ENCODE results near the gene MNT.
A peak's percentile ranks its signal among the peaks of the same experiment; 100 is the strongest.

The MNT gene

GRCh38 chr17:2343421-2343820 lies 57.4 kb downstream of the MNT start:
- H4K8ac ChIP-seq (ENCODE audit: low read depth, low read length): no peak overlapping the region
- no peak for DNase-seq
- no peaks in the 10 kb centered on the region for H3K79me2 ChIP-seq (ENCODE audit: control insufficient read depth, insufficient read depth, low read length)

GRCh38 chr17:2338315-2338657 lies 62.6 kb downstream of the MNT start:
- no peak overlapping the region for H2AK5ac ChIP-seq (ENCODE audit: low read length)
- H4K8ac ChIP-seq (ENCODE audit: low read depth, low read length): no peak overlapping the region
- H2BK15ac ChIP-seq (replicated peaks; ENCODE audit: low read depth): no peak overlapping the region
- H3K23ac ChIP-seq (ENCODE audit: low read length): no peak overlapping the region
- H3K56ac ChIP-seq (ENCODE audit: low read length): peak overlapping the region; percentile 81
- no peak overlapping the region for H4K5ac ChIP-seq (ENCODE audit: low read length)
- peak overlapping the region; percentile 64 for H3K4me3 ChIP-seq (ENCODE audit: low read length)
- H3K27ac ChIP-seq (ENCODE audit: low read depth, low read length): no peak overlapping the region
- no peaks in the 10 kb centered on the region for H3K27me3 ChIP-seq (ENCODE audit: insufficient read depth, low read length, poor library complexity)
- peak overlapping the region; percentile 71 for H3K9ac ChIP-seq (ENCODE audit: low read length)
- no peak overlapping the region for H2BK120ac ChIP-seq (ENCODE audit: low read depth, low read length)
- peaks cover 14% of the 10 kb centered on the region for H3K36me3 ChIP-seq (ENCODE audit: control insufficient read depth, insufficient read depth, low read length)
- no peak overlapping the region for H3K18ac ChIP-seq (ENCODE audit: low read length)
- peak; percentile 62 for DNase-seq
- no CpG with 5 or more reads among the region's 5 CpGs for WGBS (ENCODE audit: extremely low coverage, insufficient coverage, low lambda C conversion rate)
- H2BK5ac ChIP-seq (ENCODE audit: low read length): no peak overlapping the region
- H3K4me2 ChIP-seq (ENCODE audit: low read length): peak overlapping the region; percentile 77
- peaks cover 25% of the 10 kb centered on the region for H3K79me2 ChIP-seq (ENCODE audit: control insufficient read depth, insufficient read depth, low read length)
- no peak overlapping the region for H3K4ac ChIP-seq (ENCODE audit: low read depth, low read length)
- peaks cover 11% of the 10 kb centered on the region for H3K79me1 ChIP-seq (ENCODE audit: low read length)
- no peaks in the 10 kb centered on the region for H3K4me1 ChIP-seq (ENCODE audit: control insufficient read depth, low read depth, low read length)

More at GRCh38 chr17:2343421-2343820, 57.4 kb downstream of the MNT start:
- no CpG with 5 or more reads among the region's 5 CpGs for WGBS (ENCODE audit: extremely low coverage, insufficient coverage, low lambda C conversion rate)
- Histone ChIP-seq H3K4me1 (ENCODE audit: control insufficient read depth, low read depth, low read length) (no peaks in the 10 kb centered on the region), H3K18ac (ENCODE audit: low read length) (no peak overlapping the region), H3K27me3 (ENCODE audit: insufficient read depth, low read length, poor library complexity) (no peaks in the 10 kb centered on the region), H2BK120ac (ENCODE audit: low read depth, low read length) (no peak overlapping the region), H3K56ac (ENCODE audit: low read length) (no peak overlapping the region), H2BK15ac (replicated peaks; ENCODE audit: low read depth) (no peak overlapping the region), H4K5ac (ENCODE audit: low read length) (no peak overlapping the region), H3K23ac (ENCODE audit: low read length) (no peak overlapping the region), H3K9ac (ENCODE audit: low read length) (no peak overlapping the region), H3K36me3 (ENCODE audit: control insufficient read depth, insufficient read depth, low read length) (no peaks in the 10 kb centered on the region), H2BK5ac (ENCODE audit: low read length) (no peak overlapping the region), H2AK5ac (ENCODE audit: low read length) (no peak overlapping the region), H3K4me3 (ENCODE audit: low read length) (no peak overlapping the region), H3K4me2 (ENCODE audit: low read length) (no peak overlapping the region), H3K27ac (ENCODE audit: low read depth, low read length) (no peak overlapping the region), H3K79me1 (ENCODE audit: low read length) (no peaks in the 10 kb centered on the region), H3K4ac (ENCODE audit: low read depth, low read length) (no peak overlapping the region)

- peak overlapping the region; percentile 64 for H3K4me3 ChIP-seq (ENCODE audit: low read length)
- no peak overlapping the region for H2AK5ac ChIP-seq (ENCODE audit: low read length)
- H4K5ac ChIP-seq (ENCODE audit: low read length): no peak overlapping the region
- peak overlapping the region; percentile 50 for H3K4ac ChIP-seq (ENCODE audit: low read depth, low read length)
- H4K8ac ChIP-seq (ENCODE audit: low read depth, low read length): no peak overlapping the region
- H3K79me1 ChIP-seq (ENCODE audit: low read length): peaks cover 13% of the 10 kb centered on the region
- no peaks in the 10 kb centered on the region for H3K27me3 ChIP-seq (ENCODE audit: insufficient read depth, low read length, poor library complexity)
- no peaks in the 10 kb centered on the region for H3K4me1 ChIP-seq (ENCODE audit: control insufficient read depth, low read depth, low read length)
- no peak overlapping the region for H3K23ac ChIP-seq (ENCODE audit: low read length)
- H3K79me2 ChIP-seq (ENCODE audit: control insufficient read depth, insufficient read depth, low read length): peaks cover 27% of the 10 kb centered on the region
- WGBS (ENCODE audit: extremely low coverage, insufficient coverage, low lambda C conversion rate): no CpG with 5 or more reads among the region's 92 CpGs
- H3K18ac ChIP-seq (ENCODE audit: low read length): peak overlapping the region; percentile 88
- peaks cover 18% of the 10 kb centered on the region for H3K36me3 ChIP-seq (ENCODE audit: control insufficient read depth, insufficient read depth, low read length)
- H3K4me2 ChIP-seq (ENCODE audit: low read length): peak overlapping the region; percentile 77
- no peak overlapping the region for H2BK5ac ChIP-seq (ENCODE audit: low read length)
- H3K27ac ChIP-seq (ENCODE audit: low read depth, low read length): no peak overlapping the region
- peak overlapping the region; percentile 24 for H2BK120ac ChIP-seq (ENCODE audit: low read depth, low read length)
- peak overlapping the region; percentile 71 for H3K9ac ChIP-seq (ENCODE audit: low read length)
- no peak overlapping the region for H2BK15ac ChIP-seq (replicated peaks; ENCODE audit: low read depth)
- H3K56ac ChIP-seq (ENCODE audit: low read length): peak overlapping the region; percentile 86
- peak; percentile 47 for DNase-seq
These were observed 63.1 kb downstream of the MNT start for GRCh38 chr17:2337544-2338314.

GRCh38 chr17:2336852-2337543 lies 63.9 kb downstream of the MNT start, which contains the start of gene SGSM2:
Gene SGSM2, plus strand, starts transcription at chr17:2337501. Its CDS starts 188 bp downstream, at chr17:2337689.
- peak within 1 kb of the TSS; percentile 64 for H3K4me3 ChIP-seq (ENCODE audit: low read length)
- peak; percentile 38 for DNase-seq
- peak within 1 kb of the TSS; percentile 61 for H3K4ac ChIP-seq (ENCODE audit: low read depth, low read length)
- peak within 1 kb of the TSS; percentile 71 for H3K9ac ChIP-seq (ENCODE audit: low read length)
- no peak within 1 kb of the TSS for H2AK5ac ChIP-seq (ENCODE audit: low read length)
- H2BK15ac ChIP-seq (replicated peaks; ENCODE audit: low read depth): no peak within 1 kb of the TSS
- H4K5ac ChIP-seq (ENCODE audit: low read length): no peak within 1 kb of the TSS
- peaks cover 27% of the 10 kb centered on the region for H3K79me2 ChIP-seq (ENCODE audit: control insufficient read depth, insufficient read depth, low read length)
- H4K8ac ChIP-seq (ENCODE audit: low read depth, low read length): no peak within 1 kb of the TSS
- H3K36me3 ChIP-seq (ENCODE audit: control insufficient read depth, insufficient read depth, low read length): peaks cover 18% of the 10 kb centered on the region
- peaks cover 13% of the 10 kb centered on the region for H3K79me1 ChIP-seq (ENCODE audit: low read length)
- H3K56ac ChIP-seq (ENCODE audit: low read length): peak within 1 kb of the TSS; percentile 86
- H3K23ac ChIP-seq (ENCODE audit: low read length): peak within 1 kb of the TSS; percentile 87
- H2BK5ac ChIP-seq (ENCODE audit: low read length): no peak within 1 kb of the TSS
- H3K18ac ChIP-seq (ENCODE audit: low read length): peak within 1 kb of the TSS; percentile 88
- H2BK120ac ChIP-seq (ENCODE audit: low read depth, low read length): peak within 1 kb of the TSS; percentile 24
- no peaks in the 10 kb centered on the region for H3K27me3 ChIP-seq (ENCODE audit: insufficient read depth, low read length, poor library complexity)
- H3K27ac ChIP-seq (ENCODE audit: low read depth, low read length): peak within 1 kb of the TSS; percentile 0
- no CpG with 5 or more reads among the region's 77 CpGs for WGBS (ENCODE audit: extremely low coverage, insufficient coverage, low lambda C conversion rate)
- H3K4me2 ChIP-seq (ENCODE audit: low read length): peak within 1 kb of the TSS; percentile 77
- no peaks in the 10 kb centered on the region for H3K4me1 ChIP-seq (ENCODE audit: control insufficient read depth, low read depth, low read length)

GRCh38 chr17:2336215-2336851 lies 64.5 kb downstream of the MNT start, which contains the start of gene TSR1:
Gene TSR1, minus strand, starts transcription at chr17:2336457. Its CDS starts 30 bp downstream, at chr17:2336427.
- Histone ChIP-seq H3K4me3 (ENCODE audit: low read length) (peak within 1 kb of the TSS; percentile 91), H3K36me3 (ENCODE audit: control insufficient read depth, insufficient read depth, low read length) (peaks cover 22% of the 10 kb centered on the region), H2BK15ac (replicated peaks; ENCODE audit: low read depth) (no peak within 1 kb of the TSS), H3K4me1 (ENCODE audit: control insufficient read depth, low read depth, low read length) (no peaks in the 10 kb centered on the region), H3K79me2 (ENCODE audit: control insufficient read depth, insufficient read depth, low read length) (peaks cover 27% of the 10 kb centered on the region), H3K23ac (ENCODE audit: low read length) (peak within 1 kb of the TSS; percentile 87), H3K79me1 (ENCODE audit: low read length) (peaks cover 14% of the 10 kb centered on the region), H3K27ac (ENCODE audit: low read depth, low read length) (peak within 1 kb of the TSS; percentile 0), H2BK5ac (ENCODE audit: low read length) (no peak within 1 kb of the TSS), H3K56ac (ENCODE audit: low read length) (peak within 1 kb of the TSS; percentile 86), H4K5ac (ENCODE audit: low read length) (no peak within 1 kb of the TSS), H3K9ac (ENCODE audit: low read length) (peak within 1 kb of the TSS; percentile 96), H4K8ac (ENCODE audit: low read depth, low read length) (no peak within 1 kb of the TSS), H3K18ac (ENCODE audit: low read length) (no peak within 1 kb of the TSS), H2AK5ac (ENCODE audit: low read length) (peak within 1 kb of the TSS; percentile 60), H3K4ac (ENCODE audit: low read depth, low read length) (peak within 1 kb of the TSS; percentile 70), H3K27me3 (ENCODE audit: insufficient read depth, low read length, poor library complexity) (no peaks in the 10 kb centered on the region), H3K4me2 (ENCODE audit: low read length) (peak within 1 kb of the TSS; percentile 84), H2BK120ac (ENCODE audit: low read depth, low read length) (no peak within 1 kb of the TSS)
- peak; percentile 96 for DNase-seq
- no CpG with 5 or more reads among the region's 48 CpGs for WGBS (ENCODE audit: extremely low coverage, insufficient coverage, low lambda C conversion rate)
